Measurements from ENCODE around the gene ERC2. TPM values are rescaled to one million over a fixed set of nuclear protein-coding genes. Genes with fewer than 3 reads are reported as not detected.

Gene ERC2
- polyA plus RNA-seq, 1 experiment, result 0.07 TPM

DNA sequence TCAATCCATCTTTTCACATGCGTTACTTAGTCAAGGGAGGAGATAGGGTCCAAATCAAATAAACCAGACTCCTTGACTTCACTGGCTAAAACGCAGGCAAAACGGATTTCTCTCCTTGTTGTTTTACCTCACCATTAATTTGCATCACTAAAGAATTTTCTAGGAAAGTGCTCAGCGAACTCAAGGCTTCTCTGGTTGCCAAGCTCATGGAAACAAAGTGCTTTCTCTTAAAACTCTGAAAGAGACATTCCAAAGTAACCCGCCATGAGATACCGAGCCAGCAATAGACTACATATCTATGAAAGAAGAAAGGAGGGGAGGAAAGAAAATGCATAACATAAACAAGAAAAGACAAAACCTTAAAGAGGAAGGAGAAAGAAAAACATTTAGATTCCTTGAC, 769.4 kb downstream of the ERC2 start:
- Histone ChIP-seq H3K27me3 (ENCODE audit: control insufficient read depth, insufficient read depth, low read length) (no peaks in the 10 kb centered on the region; the same call in 1 of the 2 replicates), H3K36me3 (ENCODE audit: control insufficient read depth, insufficient read depth, low read length) (no peaks in the 10 kb centered on the region), H3K4me3 (ENCODE audit: low read depth, low read length) (no peak overlapping the region)
- ChIA-PET POLR2A (no interaction called here), CTCF (interaction anchor here (0.6 kb wide), 1 partner anchor 179 kb away, joined by 3 read pairs; no protein-coding TSS in a partner anchor)
- no peak for DNase-seq (ENCODE audit: low read depth)
- TF ChIP-seq, protein P1, sequence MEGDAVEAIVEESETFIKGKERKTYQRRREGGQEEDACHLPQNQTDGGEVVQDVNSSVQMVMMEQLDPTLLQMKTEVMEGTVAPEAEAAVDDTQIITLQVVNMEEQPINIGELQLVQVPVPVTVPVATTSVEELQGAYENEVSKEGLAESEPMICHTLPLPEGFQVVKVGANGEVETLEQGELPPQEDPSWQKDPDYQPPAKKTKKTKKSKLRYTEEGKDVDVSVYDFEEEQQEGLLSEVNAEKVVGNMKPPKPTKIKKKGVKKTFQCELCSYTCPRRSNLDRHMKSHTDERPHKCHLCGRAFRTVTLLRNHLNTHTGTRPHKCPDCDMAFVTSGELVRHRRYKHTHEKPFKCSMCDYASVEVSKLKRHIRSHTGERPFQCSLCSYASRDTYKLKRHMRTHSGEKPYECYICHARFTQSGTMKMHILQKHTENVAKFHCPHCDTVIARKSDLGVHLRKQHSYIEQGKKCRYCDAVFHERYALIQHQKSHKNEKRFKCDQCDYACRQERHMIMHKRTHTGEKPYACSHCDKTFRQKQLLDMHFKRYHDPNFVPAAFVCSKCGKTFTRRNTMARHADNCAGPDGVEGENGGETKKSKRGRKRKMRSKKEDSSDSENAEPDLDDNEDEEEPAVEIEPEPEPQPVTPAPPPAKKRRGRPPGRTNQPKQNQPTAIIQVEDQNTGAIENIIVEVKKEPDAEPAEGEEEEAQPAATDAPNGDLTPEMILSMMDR (IDR thresholded peaks at IDR 0.05; ENCODE audit: insufficient read depth, low read depth, low read length), result no peak

DNA sequence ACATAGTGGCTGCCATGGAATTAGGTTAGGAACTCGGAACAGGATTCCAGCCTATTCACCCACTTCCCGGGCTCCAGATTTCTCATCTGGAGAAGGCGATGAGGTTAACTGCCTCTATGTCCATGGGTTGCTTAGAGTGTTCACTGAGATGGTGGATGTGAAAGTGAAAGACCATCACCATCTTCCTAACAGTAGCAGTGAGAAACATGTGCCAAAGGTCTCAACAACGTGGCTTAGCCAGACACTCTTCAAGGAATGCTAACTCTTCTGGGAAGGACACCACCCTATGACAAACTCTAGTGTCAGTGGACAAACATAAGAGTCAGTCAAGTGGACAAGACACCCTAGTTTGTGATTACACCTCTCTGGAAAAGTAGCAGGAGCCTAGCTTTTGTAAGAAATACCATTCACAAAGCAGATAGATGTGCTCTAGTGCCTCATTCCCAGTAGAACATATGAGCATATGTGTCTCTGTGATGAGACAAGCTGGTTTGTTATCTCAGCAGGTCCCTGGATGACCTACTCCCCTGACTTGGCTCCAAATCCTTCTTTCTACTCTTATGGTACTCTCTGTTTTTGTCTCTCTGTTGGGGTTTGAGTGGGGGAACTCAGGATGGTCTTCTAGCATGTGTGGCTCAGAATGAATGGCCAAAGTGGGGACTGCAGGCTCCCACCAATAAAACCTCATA, 770.9 kb downstream of the ERC2 start:
- ChIA-PET CTCF (interaction anchor here (1.3 kb wide), 1 partner anchor 25 kb away, joined by 4 read pairs; no protein-coding TSS in a partner anchor), POLR2A (no interaction called here)
- no peak overlapping the region for H3K4me3 ChIP-seq (ENCODE audit: low read depth, low read length)
- H3K36me3 ChIP-seq (ENCODE audit: control insufficient read depth, insufficient read depth, low read length), result no peaks in the 10 kb centered on the region
- TF ChIP-seq, protein P1 (IDR thresholded peaks at IDR 0.05; ENCODE audit: insufficient read depth, low read depth, low read length), result no peak
- no peaks in the 10 kb centered on the region; the same call in 1 of the 2 replicates for H3K27me3 ChIP-seq (ENCODE audit: control insufficient read depth, insufficient read depth, low read length)
- no peak for DNase-seq (ENCODE audit: low read depth)

DNA sequence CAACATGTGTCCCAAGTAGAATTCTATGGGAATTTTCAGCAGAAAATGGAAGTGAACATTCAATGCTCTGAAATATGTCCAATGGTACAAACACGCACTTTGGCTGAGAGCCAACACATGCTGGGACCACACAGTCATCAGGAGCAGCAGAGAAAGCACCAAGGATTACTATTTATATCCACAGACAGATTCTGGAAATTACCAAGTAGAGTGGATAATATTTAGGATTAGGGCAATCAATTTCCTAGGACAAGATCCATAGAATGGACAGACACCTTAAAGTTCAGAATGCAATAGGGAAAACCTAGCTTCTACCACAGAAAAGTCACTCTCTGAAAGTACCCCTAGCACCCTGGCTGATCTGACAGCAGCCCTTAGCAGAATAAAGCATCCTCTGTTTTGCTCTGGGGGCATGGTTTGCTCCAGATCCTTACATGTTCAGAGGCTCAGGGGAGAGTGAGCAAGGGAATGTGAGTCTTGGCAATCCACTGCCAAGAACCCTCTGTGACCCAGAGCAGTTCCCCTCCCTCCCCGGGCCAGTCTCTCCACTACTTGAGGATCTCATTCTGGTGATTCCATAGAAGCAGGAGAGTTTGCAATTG, 775.2 kb downstream of the ERC2 start:
- POLR2A ChIA-PET, result no interaction called here
- no peak for DNase-seq (ENCODE audit: low read depth)
- Histone ChIP-seq H3K36me3 (ENCODE audit: control insufficient read depth, insufficient read depth, low read length) (no peaks in the 10 kb centered on the region), H3K4me3 (ENCODE audit: low read depth, low read length) (no peak overlapping the region), H3K27me3 (ENCODE audit: control insufficient read depth, insufficient read depth, low read length) (no peaks in the 10 kb centered on the region; the same call in none of the 2 replicates)
- CTCF ChIA-PET, result no interaction called here
- TF ChIP-seq, protein P1 (IDR thresholded peaks at IDR 0.05; ENCODE audit: insufficient read depth, low read depth, low read length), result no peak

DNA sequence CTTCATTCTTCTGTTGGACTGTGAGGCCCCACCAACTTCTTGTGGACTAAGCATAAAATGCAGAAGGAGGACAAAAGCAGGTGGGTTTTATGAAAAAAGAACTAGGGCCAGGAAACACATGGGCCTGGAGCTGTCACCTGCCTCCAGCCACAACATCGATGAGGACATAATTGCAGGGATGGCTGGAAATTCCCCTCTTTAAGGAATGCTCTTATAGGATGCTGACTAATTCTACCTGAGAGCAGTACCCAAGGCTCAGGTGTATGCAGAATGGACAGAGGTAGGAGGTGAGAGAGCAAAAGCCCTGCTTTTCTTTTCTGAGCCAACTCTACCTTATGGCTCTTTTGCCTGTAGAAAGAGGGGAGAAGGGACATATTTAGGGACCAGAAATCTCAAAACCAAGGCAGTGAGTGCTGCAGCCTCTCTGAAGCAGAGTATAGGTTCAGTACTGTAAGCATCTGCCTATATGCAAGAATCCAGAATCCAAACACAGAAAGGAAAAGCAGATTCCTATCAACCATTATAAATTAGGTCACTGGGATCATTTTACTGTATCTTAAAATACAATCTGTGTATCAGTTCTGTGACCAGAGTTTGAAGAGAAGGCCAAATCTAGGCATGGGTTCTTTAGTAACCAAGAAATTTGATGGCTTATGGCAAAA, 775.8 kb downstream of the ERC2 start:
- Histone ChIP-seq H3K36me3 (ENCODE audit: control insufficient read depth, insufficient read depth, low read length) (no peaks in the 10 kb centered on the region), H3K4me3 (ENCODE audit: low read depth, low read length) (no peak overlapping the region), H3K27me3 (ENCODE audit: control insufficient read depth, insufficient read depth, low read length) (no peaks in the 10 kb centered on the region; the same call in none of the 2 replicates)
- TF ChIP-seq, protein P1 (IDR thresholded peaks at IDR 0.05; ENCODE audit: insufficient read depth, low read depth, low read length), result no peak
- DNase-seq (ENCODE audit: low read depth), result no peak
- POLR2A ChIA-PET, result no interaction called here
- CTCF ChIA-PET, result no interaction called here

DNA sequence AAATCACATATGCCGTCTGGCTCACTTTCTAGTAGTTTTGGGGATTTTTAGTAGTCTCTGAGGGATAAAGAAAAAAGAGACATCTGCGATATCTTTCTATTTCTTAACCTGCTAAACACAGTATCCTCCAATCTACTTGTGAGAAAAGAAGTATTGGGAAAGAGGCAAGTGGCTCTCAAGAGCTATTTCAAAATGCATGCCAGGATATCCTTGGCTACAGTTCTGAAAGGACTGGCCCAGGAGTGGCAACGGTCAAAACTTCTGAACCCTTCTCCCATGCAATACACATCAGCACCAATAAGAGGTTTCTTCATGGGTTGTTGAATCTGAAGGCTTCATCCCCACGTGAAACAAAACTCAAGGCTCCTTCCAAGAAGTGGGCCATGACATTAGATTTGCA, 777.1 kb downstream of the ERC2 start:
- no peak for DNase-seq (ENCODE audit: low read depth)
- no peak overlapping the region for H3K4me3 ChIP-seq (ENCODE audit: low read depth, low read length)
- CTCF ChIA-PET, result interaction anchor here (1.4 kb wide), 1 partner anchor 10 kb away, joined by 4 read pairs; no protein-coding TSS in a partner anchor
- TF ChIP-seq, protein P1 (IDR thresholded peaks at IDR 0.05; ENCODE audit: insufficient read depth, low read depth, low read length), result no peak
- H3K36me3 ChIP-seq (ENCODE audit: control insufficient read depth, insufficient read depth, low read length), result no peaks in the 10 kb centered on the region
- POLR2A ChIA-PET, result no interaction called here
- no peaks in the 10 kb centered on the region; the same call in none of the 2 replicates for H3K27me3 ChIP-seq (ENCODE audit: control insufficient read depth, insufficient read depth, low read length)
